Measurements from ENCODE around the gene STX1A.
A peak's percentile ranks its signal among the peaks of the same experiment; 100 is the strongest.
"Not testable (repeated sequence)": the region's sequence is repeated elsewhere in the genome, so short reads cannot be mapped to it uniquely, and the experiment has no call there.

The STX1A gene

GRCh38 chr7:73681031-73681430, 38.4 kb downstream of the STX1A start:
- DNase-seq, result no peak

DNA sequence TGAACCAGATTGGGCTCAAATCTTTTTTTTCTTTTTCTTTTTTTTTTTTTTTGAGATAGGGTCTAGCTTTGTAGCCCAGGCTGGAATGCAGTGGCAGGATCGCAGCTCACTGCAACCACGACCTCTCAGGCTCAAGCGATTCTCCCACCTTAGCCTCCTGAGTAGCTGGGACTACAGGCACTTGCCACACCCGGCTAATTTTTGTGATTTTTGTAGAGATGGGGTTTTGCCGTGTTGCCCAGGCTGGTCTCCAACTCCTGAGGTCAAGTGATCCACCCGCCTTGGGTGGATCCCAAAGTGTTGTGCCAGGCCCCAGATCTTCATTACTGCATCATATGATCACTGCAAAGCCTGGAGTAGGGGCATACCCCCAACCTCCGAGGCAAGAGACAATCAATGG, 39.0 kb downstream of the STX1A start:
- no peak for DNase-seq

DNA sequence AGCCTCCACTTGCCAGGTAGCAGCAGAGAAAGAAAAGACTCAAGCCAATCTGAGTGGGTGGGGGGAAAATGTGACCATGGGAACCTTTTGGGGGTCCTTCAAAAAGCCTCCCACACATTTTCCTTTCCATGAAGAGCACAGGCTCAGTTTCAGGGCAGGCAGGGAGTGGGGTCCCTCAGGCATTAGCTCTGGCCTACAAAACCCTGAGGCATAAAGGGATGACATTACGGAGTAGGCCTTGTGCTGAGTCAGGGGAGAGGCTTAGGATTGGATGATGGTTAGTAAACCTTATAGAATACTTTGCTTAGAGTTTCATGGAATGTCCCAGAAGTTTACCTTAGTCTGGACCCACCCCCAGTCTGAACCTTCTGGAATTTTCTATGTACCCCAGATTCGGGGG, 39.8 kb downstream of the STX1A start:
- DNase-seq, result no peak

- no peak for DNase-seq
Measured at GRCh38 chr7:73678862-73679261, 40.6 kb downstream of the STX1A start.

DNA sequence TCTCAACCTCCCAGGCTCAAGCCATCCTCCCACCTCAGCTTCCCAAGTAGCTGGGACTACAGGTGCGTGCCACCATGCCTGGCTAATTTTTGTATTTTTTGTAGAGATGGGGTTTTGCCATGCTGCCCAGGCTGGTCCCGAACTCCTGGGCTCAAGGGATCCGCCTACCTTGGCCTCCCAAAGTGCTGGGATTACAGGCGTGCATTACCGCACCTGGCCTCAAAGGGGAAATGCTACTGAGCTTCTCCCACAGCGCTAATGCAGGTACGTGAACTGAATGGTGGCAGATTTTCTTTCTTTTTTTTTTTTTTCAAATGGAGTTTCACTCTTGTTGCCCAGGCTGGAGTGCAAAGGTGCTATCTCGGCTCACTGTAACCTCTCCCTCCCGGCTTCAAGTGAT, 43.4 kb downstream of the STX1A start:
- not testable (repeated sequence) for DNase-seq

GRCh38 chr7:73674468-73675124, 44.9 kb downstream of the STX1A start:
- no peak for DNase-seq

DNA sequence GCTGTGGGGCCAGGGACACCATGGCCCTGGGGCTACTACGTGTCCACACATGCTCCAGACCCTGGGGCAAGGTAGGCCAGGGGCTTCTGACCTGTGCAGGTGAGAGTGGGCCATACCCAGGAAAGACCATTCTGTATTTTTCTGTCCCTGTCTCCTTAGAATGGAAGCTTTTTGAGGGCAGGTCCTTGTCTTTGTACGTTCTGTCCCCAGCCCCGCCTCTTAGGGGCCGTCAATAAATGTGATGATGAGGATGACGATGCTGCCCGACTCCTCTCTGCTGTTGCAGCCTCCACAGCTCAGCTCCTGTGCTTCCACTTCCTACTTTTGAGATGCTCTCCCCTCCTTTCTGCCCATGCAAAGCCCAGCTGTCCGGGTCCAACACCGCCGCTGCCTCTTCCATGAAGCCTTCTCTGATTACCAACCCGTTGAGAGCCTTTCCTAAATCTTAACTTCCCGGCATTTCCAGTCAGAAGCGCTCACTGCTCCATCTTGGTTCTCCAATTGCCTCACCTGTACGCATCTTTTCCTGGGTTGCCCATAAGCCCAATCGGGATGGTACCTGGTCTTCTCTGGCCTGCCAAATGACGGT, 47.5 kb downstream of the STX1A start:
- DNase-seq, result no peak

GRCh38 chr7:73671322-73671661, 48.2 kb downstream of the STX1A start:
- DNase-seq, result no peak

GRCh38 chr7:73669858-73670385, 49.5 kb downstream of the STX1A start:
- no peak for DNase-seq

GRCh38 chr7:73669288-73669701, 50.2 kb downstream of the STX1A start:
- no peak for DNase-seq

- no peak for DNase-seq
Measured at GRCh38 chr7:73668886-73669230, 50.6 kb downstream of the STX1A start.

DNA sequence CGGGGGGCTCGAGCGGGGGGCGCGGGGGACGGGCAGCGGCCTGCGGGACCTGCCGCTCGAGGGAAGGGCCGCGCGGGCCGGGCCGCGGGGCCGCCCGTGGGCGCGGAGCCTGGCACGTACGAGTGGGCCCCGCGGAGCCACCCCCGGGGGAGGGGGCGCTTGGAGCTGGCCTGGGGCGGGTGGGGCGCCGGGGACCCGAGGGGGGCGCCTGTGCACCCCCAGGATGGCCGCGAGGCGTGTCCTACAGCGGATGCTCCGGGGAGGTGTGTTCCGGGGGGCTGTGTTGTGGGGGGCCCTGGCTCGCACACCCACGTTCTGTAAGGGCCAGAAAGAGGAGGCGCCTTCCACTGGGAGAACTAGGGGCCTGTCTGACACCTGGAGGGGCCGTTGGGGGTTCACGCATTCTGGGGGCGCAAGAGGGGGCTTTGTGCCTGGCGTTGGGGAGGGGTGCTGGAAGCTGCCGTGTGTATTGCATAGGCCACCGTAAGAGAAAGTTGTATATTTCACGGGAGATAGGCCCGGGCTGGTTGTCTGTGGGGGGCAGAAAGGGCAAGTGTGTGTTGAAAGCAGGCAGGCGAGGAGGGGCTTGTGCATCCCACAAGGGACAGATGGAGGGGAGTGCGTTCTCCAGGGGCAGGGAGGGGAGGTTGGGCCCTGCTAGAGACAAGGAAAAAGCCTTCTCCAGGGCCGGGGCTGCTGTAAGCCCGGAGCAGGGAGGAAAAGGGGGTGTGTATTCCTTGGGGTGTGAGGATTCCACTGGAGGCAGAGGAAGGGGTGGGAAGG, 51.2 kb downstream of the STX1A start:
- DNase-seq, result no peak

GRCh38 chr7:73667344-73668102, 51.9 kb downstream of the STX1A start, which contains the start of gene VPS37D:
Gene VPS37D (plus strand): TSS chr7:73667831. CDS start chr7:73667959, 128 bp downstream.
- DNase-seq, result peak; percentile 88 to 96

DNA sequence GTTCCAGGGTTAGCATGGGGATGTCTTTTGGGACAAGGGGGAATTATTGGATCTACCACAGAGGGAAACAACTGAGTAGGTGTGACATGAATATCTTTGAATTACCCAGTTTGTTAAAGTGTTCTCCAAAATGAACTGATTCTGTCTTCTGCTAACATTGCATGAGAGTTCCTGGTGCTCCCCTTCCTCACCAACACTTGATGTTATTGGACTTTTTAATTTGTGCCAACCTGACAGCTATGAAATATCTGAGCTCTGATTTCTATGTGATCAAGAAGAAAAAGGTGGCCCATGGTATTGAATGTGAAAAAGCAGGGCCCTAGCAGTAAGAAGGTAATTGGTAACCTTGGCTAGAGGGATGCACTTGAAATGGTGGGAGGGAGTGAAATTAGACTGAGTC, 56.4 kb downstream of the STX1A start:
- DNase-seq, result no peak

DNA sequence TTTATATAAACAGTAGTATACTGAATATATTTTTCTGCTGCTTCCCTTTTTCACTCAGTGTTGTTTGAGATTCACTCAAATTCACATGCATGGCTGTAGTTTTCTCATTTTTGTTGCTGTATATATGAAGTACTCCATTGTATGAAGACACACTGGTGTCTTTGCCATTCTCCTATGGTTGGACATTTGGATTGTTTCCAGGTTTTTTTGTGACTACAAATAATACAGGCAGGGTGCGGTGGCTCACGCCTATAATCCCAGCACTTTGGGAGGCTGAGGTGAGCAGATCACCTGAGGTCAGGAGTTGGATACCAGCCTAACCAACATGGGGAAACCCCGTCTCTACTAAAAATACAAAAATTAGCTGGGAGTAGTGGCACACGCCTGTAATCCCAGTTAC, 58.9 kb downstream of the STX1A start:
- not testable (repeated sequence) for DNase-seq

DNA sequence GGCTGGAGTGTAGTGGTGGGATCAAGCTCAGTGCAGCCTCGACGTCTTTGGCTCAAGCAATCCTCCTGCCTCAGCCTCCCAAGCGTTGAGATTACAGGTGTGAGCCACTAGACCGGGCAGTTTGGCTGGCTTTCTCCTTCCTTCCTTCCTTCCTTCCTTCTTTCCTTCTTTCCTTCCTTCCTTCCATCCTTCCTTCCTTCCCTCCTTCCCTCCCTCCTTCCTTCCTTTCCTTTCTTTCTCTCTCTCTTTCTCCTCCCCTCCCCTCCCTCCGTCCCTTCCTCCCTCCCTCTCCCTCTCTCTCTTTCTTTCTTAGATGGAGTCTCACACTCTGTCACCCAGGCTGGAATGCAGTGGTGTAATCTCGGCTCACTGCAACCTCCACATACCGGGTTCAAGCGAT, 59.5 kb downstream of the STX1A start:
- DNase-seq, result no peak

GRCh38 chr7:73655309-73655708, 64.2 kb downstream of the STX1A start:
- not testable (repeated sequence) for DNase-seq

- DNase-seq, result no peak
Measured at GRCh38 chr7:73652541-73652949, 66.9 kb downstream of the STX1A start.

GRCh38 chr7:73650524-73650923, 68.9 kb downstream of the STX1A start:
- DNase-seq, result no peak

DNA sequence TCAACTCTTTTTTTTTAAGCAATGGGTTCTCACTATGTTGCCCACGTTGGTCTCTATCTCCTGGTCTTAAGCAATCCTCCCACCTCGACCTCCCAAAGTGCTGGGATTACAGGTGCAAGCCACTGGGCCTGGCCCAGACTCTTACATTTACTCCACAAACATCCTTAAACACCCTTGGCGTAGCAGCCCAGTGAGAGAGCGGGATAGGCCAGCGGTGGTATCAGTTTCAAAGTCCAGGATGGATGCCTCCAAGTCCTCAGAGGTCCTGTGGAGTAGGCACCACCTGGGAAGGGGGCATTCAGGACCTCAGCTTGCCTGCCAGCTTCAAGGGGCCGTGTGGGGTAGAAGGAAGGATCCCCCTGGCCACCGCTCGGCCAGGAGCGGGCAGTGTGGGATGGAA, 69.9 kb downstream of the STX1A start:
- no peak for DNase-seq

Data from NCI-H1930 (cell line).